ENCODE measurements around the gene NSG1.

Gene NSG1

DNA sequence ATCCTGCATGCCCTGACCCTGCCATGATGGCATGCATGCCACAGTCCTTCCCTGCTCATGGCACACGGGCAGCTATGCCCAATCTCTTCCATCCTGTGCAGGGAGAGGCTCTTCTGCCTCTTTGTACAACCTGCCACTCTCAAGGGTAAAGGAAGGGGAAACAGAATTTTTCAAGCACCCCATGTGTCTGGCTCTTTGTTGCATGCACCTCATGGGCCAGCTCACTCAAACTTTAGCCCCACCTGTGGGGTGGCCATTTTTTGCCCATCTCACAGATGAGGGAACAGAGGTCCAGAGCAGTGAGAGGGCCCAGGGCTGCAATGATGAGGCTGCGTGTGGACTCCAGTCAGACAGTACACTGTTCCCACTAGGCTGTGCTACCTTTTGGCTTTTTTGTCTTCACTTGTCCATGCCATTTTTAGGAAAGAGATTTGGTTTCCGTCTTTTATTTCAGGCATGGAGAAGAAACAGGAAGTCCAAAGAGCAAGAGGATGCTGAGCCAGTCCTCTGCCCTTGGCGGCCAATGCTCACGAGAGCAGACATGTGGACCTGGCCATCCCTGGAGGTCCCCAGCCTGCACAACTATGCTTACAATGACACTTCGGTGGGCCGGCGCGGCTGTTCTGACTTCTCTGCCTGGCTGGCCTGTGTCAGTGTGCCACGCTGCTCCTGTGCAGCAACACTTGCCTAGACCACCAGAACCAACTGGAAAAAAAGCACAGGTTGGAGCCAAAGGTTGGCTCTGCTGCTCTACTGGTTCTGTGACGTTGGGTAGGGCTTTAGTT, 45.6 kb downstream of the NSG1 start:
- H2AK5ac ChIP-seq (ENCODE audit: low read length): no peak overlapping the region
- no CpG with 5 or more reads among the region's 11 CpGs for WGBS (ENCODE audit: extremely low coverage, insufficient coverage, low lambda C conversion rate)
- H3K27ac ChIP-seq (ENCODE audit: low read depth, low read length): no peak overlapping the region
- no peak overlapping the region for H4K5ac ChIP-seq (ENCODE audit: low read length)
- H2BK15ac ChIP-seq (replicated peaks; ENCODE audit: low read depth): no peak overlapping the region
- no peak overlapping the region for H3K56ac ChIP-seq (ENCODE audit: low read length)
- H2BK120ac ChIP-seq (ENCODE audit: low read depth, low read length): no peak overlapping the region
- H3K4me2 ChIP-seq (ENCODE audit: low read length): no peak overlapping the region
- no peak overlapping the region for H3K4me3 ChIP-seq (ENCODE audit: low read length)
- H3K79me2 ChIP-seq (ENCODE audit: control insufficient read depth, insufficient read depth, low read length): no peaks in the 10 kb centered on the region
- DNase-seq: no peak
- H3K9ac ChIP-seq (ENCODE audit: low read length): no peak overlapping the region
- H3K36me3 ChIP-seq (ENCODE audit: control insufficient read depth, insufficient read depth, low read length): no peaks in the 10 kb centered on the region
- no peak overlapping the region for H3K18ac ChIP-seq (ENCODE audit: low read length)
- no peaks in the 10 kb centered on the region for H3K27me3 ChIP-seq (ENCODE audit: insufficient read depth, low read length, poor library complexity)
- no peak overlapping the region for H4K8ac ChIP-seq (ENCODE audit: low read depth, low read length)
- H3K4me1 ChIP-seq (ENCODE audit: control insufficient read depth, low read depth, low read length): peaks cover 2% of the 10 kb centered on the region
- H3K4ac ChIP-seq (ENCODE audit: low read depth, low read length): no peak overlapping the region
- no peaks in the 10 kb centered on the region for H3K79me1 ChIP-seq (ENCODE audit: low read length)
- no peak overlapping the region for H3K23ac ChIP-seq (ENCODE audit: low read length)
- H2BK5ac ChIP-seq (ENCODE audit: low read length): no peak overlapping the region

DNA sequence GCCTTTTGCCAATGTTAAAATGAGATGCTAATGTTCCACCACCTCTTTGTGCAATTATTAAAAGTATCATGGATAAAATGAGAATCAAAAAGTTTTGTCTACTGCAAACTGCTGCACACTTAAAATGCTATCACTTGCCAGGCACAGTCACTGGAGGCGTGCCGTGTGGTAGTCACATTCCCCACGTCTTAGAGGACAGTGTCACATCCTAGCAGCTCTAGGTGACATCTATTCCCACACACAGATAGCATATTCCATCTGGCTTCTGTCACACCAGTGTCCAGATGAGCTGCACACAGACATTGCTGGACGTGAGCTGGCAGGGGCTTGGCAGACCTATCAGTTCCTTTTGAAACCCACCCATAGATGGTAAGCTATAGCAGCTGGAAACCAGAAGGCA, 47.0 kb downstream of the NSG1 start:
- no peak overlapping the region for H3K4me3 ChIP-seq (ENCODE audit: low read length)
- H3K56ac ChIP-seq (ENCODE audit: low read length): no peak overlapping the region
- no peak overlapping the region for H2BK120ac ChIP-seq (ENCODE audit: low read depth, low read length)
- H2BK15ac ChIP-seq (replicated peaks; ENCODE audit: low read depth): no peak overlapping the region
- no peak overlapping the region for H4K8ac ChIP-seq (ENCODE audit: low read depth, low read length)
- H3K4ac ChIP-seq (ENCODE audit: low read depth, low read length): no peak overlapping the region
- H3K18ac ChIP-seq (ENCODE audit: low read length): no peak overlapping the region
- H3K4me2 ChIP-seq (ENCODE audit: low read length): no peak overlapping the region
- no peaks in the 10 kb centered on the region for H3K27me3 ChIP-seq (ENCODE audit: insufficient read depth, low read length, poor library complexity)
- no peak overlapping the region for H4K5ac ChIP-seq (ENCODE audit: low read length)
- no peak for DNase-seq
- no peak overlapping the region for H2BK5ac ChIP-seq (ENCODE audit: low read length)
- H3K79me1 ChIP-seq (ENCODE audit: low read length): no peaks in the 10 kb centered on the region
- H3K9ac ChIP-seq (ENCODE audit: low read length): no peak overlapping the region
- H2AK5ac ChIP-seq (ENCODE audit: low read length): no peak overlapping the region
- no peak overlapping the region for H3K23ac ChIP-seq (ENCODE audit: low read length)
- H3K36me3 ChIP-seq (ENCODE audit: control insufficient read depth, insufficient read depth, low read length): no peaks in the 10 kb centered on the region
- no peaks in the 10 kb centered on the region for H3K79me2 ChIP-seq (ENCODE audit: control insufficient read depth, insufficient read depth, low read length)
- no peak overlapping the region for H3K27ac ChIP-seq (ENCODE audit: low read depth, low read length)
- WGBS (ENCODE audit: extremely low coverage, insufficient coverage, low lambda C conversion rate): no CpG with 5 or more reads among the region's 4 CpGs
- no peaks in the 10 kb centered on the region for H3K4me1 ChIP-seq (ENCODE audit: control insufficient read depth, low read depth, low read length)

DNA sequence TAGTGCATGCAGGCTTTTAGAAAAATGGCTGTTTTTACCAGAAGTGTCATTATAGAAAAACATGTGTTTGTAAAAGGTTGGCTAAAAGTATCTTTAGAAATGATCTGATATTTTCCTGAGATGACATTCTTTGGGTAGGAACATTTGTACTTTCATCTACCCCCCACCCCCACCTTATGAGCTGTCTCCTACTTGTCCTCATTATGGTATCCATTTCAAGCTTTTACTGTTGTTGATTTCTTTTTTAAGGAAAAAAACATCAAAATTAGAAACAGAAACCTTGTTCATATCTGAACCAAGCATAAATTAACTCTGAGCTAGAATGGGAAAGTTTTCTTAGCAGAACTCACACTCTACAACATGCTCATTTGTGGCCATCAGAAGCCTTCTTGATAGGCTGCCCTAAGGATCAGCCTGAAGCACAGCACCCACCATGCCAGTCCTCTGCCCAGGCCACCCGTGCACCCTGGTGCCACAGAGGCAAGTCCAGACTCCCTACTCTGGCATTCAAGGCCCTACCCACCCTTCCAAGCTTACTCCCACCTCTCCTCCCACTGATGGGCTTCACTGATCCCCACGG, 49.4 kb downstream of the NSG1 start:
- no peaks in the 10 kb centered on the region for H3K79me2 ChIP-seq (ENCODE audit: control insufficient read depth, insufficient read depth, low read length)
- H4K8ac ChIP-seq (ENCODE audit: low read depth, low read length): no peak overlapping the region
- H3K27me3 ChIP-seq (ENCODE audit: insufficient read depth, low read length, poor library complexity): no peaks in the 10 kb centered on the region
- H3K27ac ChIP-seq (ENCODE audit: low read depth, low read length): no peak overlapping the region
- no peak overlapping the region for H2BK120ac ChIP-seq (ENCODE audit: low read depth, low read length)
- no peaks in the 10 kb centered on the region for H3K4me1 ChIP-seq (ENCODE audit: control insufficient read depth, low read depth, low read length)
- H3K4me3 ChIP-seq (ENCODE audit: low read length): no peak overlapping the region
- H3K9ac ChIP-seq (ENCODE audit: low read length): no peak overlapping the region
- H3K4ac ChIP-seq (ENCODE audit: low read depth, low read length): no peak overlapping the region
- no peak overlapping the region for H3K18ac ChIP-seq (ENCODE audit: low read length)
- H4K5ac ChIP-seq (ENCODE audit: low read length): no peak overlapping the region
- WGBS (ENCODE audit: extremely low coverage, insufficient coverage, low lambda C conversion rate): no CpG with 5 or more reads among the region's 2 CpGs
- no peak overlapping the region for H3K4me2 ChIP-seq (ENCODE audit: low read length)
- H2BK5ac ChIP-seq (ENCODE audit: low read length): no peak overlapping the region
- H2BK15ac ChIP-seq (replicated peaks; ENCODE audit: low read depth): no peak overlapping the region
- no peak overlapping the region for H3K56ac ChIP-seq (ENCODE audit: low read length)
- H3K79me1 ChIP-seq (ENCODE audit: low read length): no peaks in the 10 kb centered on the region
- no peak overlapping the region for H3K23ac ChIP-seq (ENCODE audit: low read length)
- no peaks in the 10 kb centered on the region for H3K36me3 ChIP-seq (ENCODE audit: control insufficient read depth, insufficient read depth, low read length)
- no peak for DNase-seq
- no peak overlapping the region for H2AK5ac ChIP-seq (ENCODE audit: low read length)

DNA sequence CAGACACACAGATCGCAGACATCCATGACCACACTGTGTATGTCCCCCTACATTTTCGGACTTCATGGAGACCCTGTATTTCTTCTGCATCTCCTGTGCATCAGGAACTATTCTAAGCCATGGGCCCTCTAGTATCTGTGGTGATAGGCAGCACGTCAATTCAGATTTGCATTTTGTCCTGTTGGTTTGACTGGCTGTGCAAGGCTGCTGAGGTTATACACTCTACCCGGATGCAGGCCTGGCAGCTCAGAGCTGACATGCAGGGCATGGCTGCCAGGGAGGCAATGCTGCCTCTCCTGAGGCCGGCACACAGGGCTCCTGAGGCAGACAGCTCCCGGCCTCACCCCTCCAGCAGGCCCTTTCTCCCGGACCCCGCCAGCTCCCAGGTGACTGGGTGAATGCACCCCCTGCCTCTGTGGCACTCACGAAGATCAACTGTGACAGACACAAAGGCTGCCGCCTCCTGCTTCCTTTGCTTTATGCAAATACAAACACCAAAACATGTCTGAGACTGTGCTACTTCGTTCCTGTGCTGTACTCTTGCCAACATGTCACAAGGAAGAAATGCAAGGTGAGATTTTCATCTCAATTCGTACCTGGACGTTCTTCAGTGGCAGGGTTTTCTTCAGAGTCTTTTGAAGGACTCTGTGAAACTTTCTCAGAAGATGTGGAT, 51.0 kb downstream of the NSG1 start:
- Histone ChIP-seq H3K4me1 (ENCODE audit: control insufficient read depth, low read depth, low read length) (no peaks in the 10 kb centered on the region), H3K4ac (ENCODE audit: low read depth, low read length) (no peak overlapping the region), H3K4me3 (ENCODE audit: low read length) (no peak overlapping the region), H3K79me2 (ENCODE audit: control insufficient read depth, insufficient read depth, low read length) (no peaks in the 10 kb centered on the region), H3K79me1 (ENCODE audit: low read length) (no peaks in the 10 kb centered on the region), H2BK5ac (ENCODE audit: low read length) (no peak overlapping the region), H3K18ac (ENCODE audit: low read length) (no peak overlapping the region), H2BK15ac (replicated peaks; ENCODE audit: low read depth) (no peak overlapping the region), H2AK5ac (ENCODE audit: low read length) (no peak overlapping the region), H3K23ac (ENCODE audit: low read length) (no peak overlapping the region), H4K8ac (ENCODE audit: low read depth, low read length) (no peak overlapping the region), H3K27ac (ENCODE audit: low read depth, low read length) (no peak overlapping the region), H3K4me2 (ENCODE audit: low read length) (no peak overlapping the region), H3K56ac (ENCODE audit: low read length) (no peak overlapping the region), H4K5ac (ENCODE audit: low read length) (no peak overlapping the region), H3K9ac (ENCODE audit: low read length) (no peak overlapping the region), H3K27me3 (ENCODE audit: insufficient read depth, low read length, poor library complexity) (no peaks in the 10 kb centered on the region), H3K36me3 (ENCODE audit: control insufficient read depth, insufficient read depth, low read length) (no peaks in the 10 kb centered on the region), H2BK120ac (ENCODE audit: low read depth, low read length) (no peak overlapping the region)
- no peak for DNase-seq
- WGBS (ENCODE audit: extremely low coverage, insufficient coverage, low lambda C conversion rate): no CpG with 5 or more reads among the region's 13 CpGs

DNA sequence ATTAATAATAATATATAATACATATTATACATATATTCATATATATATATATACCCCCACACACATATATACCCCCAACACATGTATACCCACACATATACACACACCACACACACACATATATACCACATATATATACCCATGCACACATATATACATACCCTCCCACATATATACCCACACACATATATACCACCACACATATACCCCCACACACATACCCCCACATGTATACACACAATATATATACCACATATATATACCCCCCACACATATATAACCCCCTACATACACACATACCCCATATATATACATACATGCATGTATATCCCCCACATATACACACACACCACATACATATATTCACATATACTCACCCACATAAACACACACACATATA, 52.0 kb downstream of the NSG1 start:
- no peak overlapping the region for H2BK15ac ChIP-seq (replicated peaks; ENCODE audit: low read depth)
- no peak overlapping the region for H3K4ac ChIP-seq (ENCODE audit: low read depth, low read length)
- H3K23ac ChIP-seq (ENCODE audit: low read length): no peak overlapping the region
- no peak overlapping the region for H3K4me3 ChIP-seq (ENCODE audit: low read length)
- H4K5ac ChIP-seq (ENCODE audit: low read length): no peak overlapping the region
- no peak for DNase-seq
- no peak overlapping the region for H3K9ac ChIP-seq (ENCODE audit: low read length)
- no peaks in the 10 kb centered on the region for H3K79me2 ChIP-seq (ENCODE audit: control insufficient read depth, insufficient read depth, low read length)
- no peaks in the 10 kb centered on the region for H3K4me1 ChIP-seq (ENCODE audit: control insufficient read depth, low read depth, low read length)
- no peak overlapping the region for H3K18ac ChIP-seq (ENCODE audit: low read length)
- no peaks in the 10 kb centered on the region for H3K27me3 ChIP-seq (ENCODE audit: insufficient read depth, low read length, poor library complexity)
- no peak overlapping the region for H2BK5ac ChIP-seq (ENCODE audit: low read length)
- H2BK120ac ChIP-seq (ENCODE audit: low read depth, low read length): no peak overlapping the region
- no peak overlapping the region for H3K56ac ChIP-seq (ENCODE audit: low read length)
- H3K27ac ChIP-seq (ENCODE audit: low read depth, low read length): no peak overlapping the region
- no peaks in the 10 kb centered on the region for H3K36me3 ChIP-seq (ENCODE audit: control insufficient read depth, insufficient read depth, low read length)
- H3K4me2 ChIP-seq (ENCODE audit: low read length): no peak overlapping the region
- H2AK5ac ChIP-seq (ENCODE audit: low read length): no peak overlapping the region
- H4K8ac ChIP-seq (ENCODE audit: low read depth, low read length): no peak overlapping the region
- H3K79me1 ChIP-seq (ENCODE audit: low read length): no peaks in the 10 kb centered on the region
